GM18526 (cell line): ENCODE data around the gene TIAL1.

ENCODE experiments used
- POLR2A ChIP-seq: IDR thresholded peaks from 3 replicates; pipeline ENCODE4 v1.6.1; 2011; ENCODE audit not compliant: insufficient read length; ENCODE audit errors: extremely low read depth

The TIAL1 gene

DNA sequence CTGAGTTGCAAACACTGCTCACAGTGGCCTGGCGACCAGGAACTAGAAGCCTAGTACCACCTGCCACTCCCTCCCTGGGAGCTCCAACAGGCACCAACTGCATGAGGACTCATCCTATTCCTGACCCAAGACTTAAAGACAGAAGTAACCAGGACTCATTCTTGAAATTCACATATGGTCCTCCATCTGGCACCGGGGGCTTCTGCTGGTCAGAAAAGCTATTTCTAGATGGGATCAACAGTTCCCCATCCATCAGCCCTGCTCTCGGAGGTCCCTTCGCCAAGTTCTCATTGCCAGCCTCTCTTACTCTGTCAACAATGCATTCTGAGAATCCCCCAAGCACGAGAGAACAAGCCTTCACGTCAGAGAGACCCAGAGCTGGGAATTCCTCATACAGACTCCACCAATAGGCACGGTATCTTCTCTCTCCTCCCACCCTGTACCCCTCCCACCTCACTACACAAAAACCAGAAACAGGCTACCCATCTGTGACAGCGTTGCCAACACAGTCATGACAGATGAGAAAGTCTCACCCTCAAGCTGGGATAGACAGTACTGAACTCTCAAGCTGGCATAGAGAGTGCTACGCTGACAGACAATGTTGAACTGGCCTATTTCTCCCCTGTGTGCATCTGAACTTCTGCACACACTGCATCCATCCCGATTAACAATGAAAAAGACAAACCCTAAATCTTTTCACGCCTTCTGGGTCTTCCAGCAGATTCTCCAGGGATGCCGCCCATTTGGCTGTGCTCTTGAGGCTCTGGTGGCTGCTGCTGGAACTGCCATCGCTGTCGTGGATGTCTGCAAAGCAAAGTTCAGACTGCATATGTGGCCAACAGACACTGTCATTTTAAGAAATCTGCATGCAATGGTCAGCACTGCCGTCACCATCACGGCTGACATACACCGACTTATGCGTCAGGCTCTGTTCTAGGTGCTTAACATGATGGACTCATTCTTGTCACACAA is 69.9 kb downstream of the TIAL1 start:
- no peak for TF ChIP-seq POLR2A

DNA sequence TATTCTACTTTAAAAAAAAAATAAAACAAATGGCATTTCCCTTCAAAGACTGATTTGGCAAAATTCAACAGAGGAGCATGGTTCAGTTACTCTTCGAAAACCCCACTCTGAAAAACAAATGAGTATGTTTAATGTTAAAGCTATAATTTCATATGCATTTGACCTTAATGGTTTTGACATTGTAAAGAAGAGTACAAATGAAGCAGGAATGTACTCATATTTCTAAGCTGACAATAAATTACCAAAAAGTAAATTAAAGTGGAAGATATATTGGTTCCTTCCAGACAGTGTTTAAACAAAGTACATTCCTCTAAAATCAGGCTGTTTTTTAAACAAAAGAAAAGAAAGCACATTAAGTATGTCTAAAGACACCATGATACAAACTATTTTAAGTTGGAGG is 70.6 kb downstream of the TIAL1 start:
- TF ChIP-seq POLR2A = no peak

DNA sequence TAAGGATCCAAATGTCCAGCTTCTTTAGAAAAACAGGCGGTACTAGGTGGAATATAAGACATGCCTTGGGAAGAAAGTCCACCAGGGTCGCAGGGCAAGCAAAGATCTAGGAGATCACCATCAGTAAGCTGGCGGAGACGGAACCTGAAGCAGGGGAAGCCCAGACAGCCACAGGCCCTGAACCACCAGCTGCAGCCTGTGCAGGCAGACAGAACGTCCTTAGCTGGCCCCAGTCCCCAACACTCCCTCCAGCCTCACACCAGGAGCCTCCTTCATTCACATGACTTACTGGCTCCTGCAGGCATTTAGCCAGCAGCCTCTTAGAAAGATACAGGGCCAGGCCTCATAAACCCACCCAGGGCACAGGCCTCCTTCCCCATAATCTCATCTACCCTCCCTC is 71.6 kb downstream of the TIAL1 start:
- TF ChIP-seq POLR2A = no peak

DNA sequence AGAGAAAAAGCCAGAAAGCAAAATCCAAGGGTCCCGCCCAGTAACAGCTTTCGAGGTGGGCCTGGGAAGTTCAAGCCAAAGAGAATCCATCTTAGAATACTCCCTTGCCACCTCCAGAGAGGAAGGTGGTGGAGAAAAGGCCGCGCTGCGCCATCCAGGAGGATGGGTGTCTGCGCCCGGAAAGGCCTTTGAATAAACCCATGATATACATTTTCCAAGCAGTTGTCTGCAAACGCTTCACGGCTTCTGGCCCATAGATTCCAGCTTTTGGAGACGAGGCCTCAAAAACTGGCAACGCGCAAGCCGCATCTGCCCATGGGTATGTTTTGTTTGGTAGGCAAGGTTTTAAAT is 72.1 kb downstream of the TIAL1 start:
- no peak for TF ChIP-seq POLR2A

DNA sequence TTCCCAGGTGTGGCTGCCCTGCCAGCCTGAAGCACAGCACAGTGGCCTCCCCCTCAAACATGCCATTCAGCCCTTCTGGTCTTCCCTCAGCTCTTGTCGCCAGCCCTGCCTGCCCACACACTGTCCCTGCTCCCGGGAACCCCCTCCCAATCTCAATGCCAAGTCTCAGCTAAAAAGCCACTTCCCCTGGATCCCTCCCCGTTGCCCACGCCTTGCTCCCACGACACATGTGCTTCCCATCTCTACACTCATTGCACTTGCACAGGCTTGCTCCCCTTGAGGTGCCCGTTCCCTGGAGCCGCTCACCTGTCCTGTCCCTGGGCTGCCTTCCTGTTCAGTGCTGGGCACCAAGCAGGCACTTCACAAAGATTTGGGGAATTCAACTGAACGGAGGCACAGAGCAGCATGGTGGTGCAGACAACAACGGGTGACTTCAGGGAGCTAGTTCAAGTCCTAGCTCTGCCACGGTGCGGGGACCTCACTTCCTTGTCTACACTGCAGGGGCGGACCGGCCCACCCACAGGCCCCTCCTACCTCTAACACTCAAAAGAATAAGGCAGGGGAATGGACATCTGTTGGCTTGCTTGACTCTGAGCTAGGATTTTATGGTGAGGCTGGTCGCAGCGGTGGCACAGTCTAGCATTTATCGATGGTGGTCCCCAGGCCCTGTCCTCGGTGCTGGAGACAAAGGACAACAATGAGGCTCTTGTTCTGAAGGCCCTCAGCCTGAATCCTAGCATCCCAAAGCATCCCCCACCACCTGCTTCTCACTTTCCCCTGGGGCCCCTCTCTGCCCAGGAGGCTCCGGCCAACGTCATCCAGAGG is 72.7 kb downstream of the TIAL1 start:
- TF ChIP-seq POLR2A = no peak
